ENCODE results near the gene GRIN2A. TPM values are rescaled to one million over a fixed set of nuclear protein-coding genes. Genes with fewer than 3 reads are reported as not detected.

Gene GRIN2A
- polyA plus RNA-seq, 1 donor from 2014 or later: 0.11 TPM

DNA sequence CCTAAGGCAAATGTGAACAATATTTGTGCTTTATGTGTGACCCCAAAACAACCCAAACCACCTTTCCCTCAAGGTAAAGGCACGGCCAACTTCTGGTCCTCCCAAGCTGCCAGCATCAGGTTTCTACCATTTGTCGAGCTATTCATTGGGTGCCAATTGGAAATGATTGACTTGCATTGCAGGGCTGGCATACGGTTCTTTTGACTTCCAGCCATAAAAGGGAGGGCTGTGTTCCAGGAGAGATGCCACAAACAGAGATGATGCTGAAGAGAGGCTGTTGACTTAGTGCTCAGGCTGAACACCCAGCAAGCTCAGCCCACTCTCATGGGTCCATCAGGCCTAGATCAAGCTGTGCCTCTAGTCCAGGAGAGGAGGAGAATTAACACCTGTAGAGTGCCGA is 252.4 kb downstream of the GRIN2A start:
- Histone ChIP-seq H3K36me3 (ENCODE audit: insufficient read depth, low read length) (no peaks in the 10 kb centered on the region), H3K9ac (ENCODE audit: low read length) (no peak overlapping the region), H3K27ac (ENCODE audit: low read length) (no peak overlapping the region), H3K4me2 (ENCODE audit: low read length) (no peak overlapping the region), H3K9me2 (ENCODE audit: insufficient read depth, low read length) (no peaks in the 10 kb centered on the region), H3K9me3 (ENCODE audit: low read length) (no peaks in the 10 kb centered on the region), H3K79me2 (replicated peaks; ENCODE audit: insufficient read depth, low read length) (no peaks in the 10 kb centered on the region), H2AFZ (ENCODE audit: low read depth, low read length) (no peak overlapping the region), H3K27me3 (ENCODE audit: insufficient read depth, low read depth, low read length) (no peaks in the 10 kb centered on the region), H3K4me3 (ENCODE audit: low read length) (no peak overlapping the region), H3F3A (ENCODE audit: insufficient read depth, low read length, poor library complexity, severe bottlenecking) (no peaks in the 10 kb centered on the region), H4K20me1 (ENCODE audit: insufficient read depth) (no peaks in the 10 kb centered on the region)
- TF ChIP-seq SMC3 (conservative IDR thresholded peaks at IDR 0.05; ENCODE audit: poor library complexity) (no peak), RAD21 (conservative IDR thresholded peaks at IDR 0.05) (no peak), EZH2 (IDR thresholded peaks at IDR 0.05; ENCODE audit: borderline replicate concordance, insufficient read depth, low read length, poor library complexity, severe bottlenecking) (no peak)

DNA sequence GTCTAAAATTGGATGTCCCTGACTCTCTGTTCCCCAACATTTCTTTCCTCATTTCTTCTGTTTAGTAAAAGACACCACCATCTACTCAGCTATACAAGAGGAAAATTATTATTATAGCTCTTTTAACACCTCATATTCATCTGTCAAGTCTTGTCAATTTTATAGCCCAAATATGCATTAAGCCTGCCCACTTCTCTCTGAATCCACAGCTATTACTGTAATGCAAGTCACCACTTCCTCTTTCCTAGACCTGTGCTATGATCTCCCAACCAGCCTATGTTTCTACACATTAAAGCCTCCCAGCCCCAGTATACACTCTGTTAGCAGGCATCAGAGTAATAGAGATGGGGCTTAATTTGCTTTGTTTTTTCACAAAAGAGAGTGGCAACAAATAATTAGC is 252.9 kb downstream of the GRIN2A start:
- no peak overlapping the region for H3K4me3 ChIP-seq (ENCODE audit: low read length)
- H4K20me1 ChIP-seq (ENCODE audit: insufficient read depth): no peaks in the 10 kb centered on the region
- no peaks in the 10 kb centered on the region for H3K9me2 ChIP-seq (ENCODE audit: insufficient read depth, low read length)
- no peaks in the 10 kb centered on the region for H3K79me2 ChIP-seq (replicated peaks; ENCODE audit: insufficient read depth, low read length)
- H3K27ac ChIP-seq (ENCODE audit: low read length): no peak overlapping the region
- no peak overlapping the region for H3K4me2 ChIP-seq (ENCODE audit: low read length)
- H2AFZ ChIP-seq (ENCODE audit: low read depth, low read length): no peak overlapping the region
- no peaks in the 10 kb centered on the region for H3F3A ChIP-seq (ENCODE audit: insufficient read depth, low read length, poor library complexity, severe bottlenecking)
- no peaks in the 10 kb centered on the region for H3K36me3 ChIP-seq (ENCODE audit: insufficient read depth, low read length)
- H3K27me3 ChIP-seq (ENCODE audit: insufficient read depth, low read depth, low read length): no peaks in the 10 kb centered on the region
- H3K9ac ChIP-seq (ENCODE audit: low read length): no peak overlapping the region
- TF ChIP-seq, protein P1, sequence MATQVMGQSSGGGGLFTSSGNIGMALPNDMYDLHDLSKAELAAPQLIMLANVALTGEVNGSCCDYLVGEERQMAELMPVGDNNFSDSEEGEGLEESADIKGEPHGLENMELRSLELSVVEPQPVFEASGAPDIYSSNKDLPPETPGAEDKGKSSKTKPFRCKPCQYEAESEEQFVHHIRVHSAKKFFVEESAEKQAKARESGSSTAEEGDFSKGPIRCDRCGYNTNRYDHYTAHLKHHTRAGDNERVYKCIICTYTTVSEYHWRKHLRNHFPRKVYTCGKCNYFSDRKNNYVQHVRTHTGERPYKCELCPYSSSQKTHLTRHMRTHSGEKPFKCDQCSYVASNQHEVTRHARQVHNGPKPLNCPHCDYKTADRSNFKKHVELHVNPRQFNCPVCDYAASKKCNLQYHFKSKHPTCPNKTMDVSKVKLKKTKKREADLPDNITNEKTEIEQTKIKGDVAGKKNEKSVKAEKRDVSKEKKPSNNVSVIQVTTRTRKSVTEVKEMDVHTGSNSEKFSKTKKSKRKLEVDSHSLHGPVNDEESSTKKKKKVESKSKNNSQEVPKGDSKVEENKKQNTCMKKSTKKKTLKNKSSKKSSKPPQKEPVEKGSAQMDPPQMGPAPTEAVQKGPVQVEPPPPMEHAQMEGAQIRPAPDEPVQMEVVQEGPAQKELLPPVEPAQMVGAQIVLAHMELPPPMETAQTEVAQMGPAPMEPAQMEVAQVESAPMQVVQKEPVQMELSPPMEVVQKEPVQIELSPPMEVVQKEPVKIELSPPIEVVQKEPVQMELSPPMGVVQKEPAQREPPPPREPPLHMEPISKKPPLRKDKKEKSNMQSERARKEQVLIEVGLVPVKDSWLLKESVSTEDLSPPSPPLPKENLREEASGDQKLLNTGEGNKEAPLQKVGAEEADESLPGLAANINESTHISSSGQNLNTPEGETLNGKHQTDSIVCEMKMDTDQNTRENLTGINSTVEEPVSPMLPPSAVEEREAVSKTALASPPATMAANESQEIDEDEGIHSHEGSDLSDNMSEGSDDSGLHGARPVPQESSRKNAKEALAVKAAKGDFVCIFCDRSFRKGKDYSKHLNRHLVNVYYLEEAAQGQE (IDR thresholded peaks at IDR 0.05; ENCODE audit: borderline replicate concordance): no peak
- no peak for TF ChIP-seq TAF1 (IDR thresholded peaks at IDR 0.05; ENCODE audit: low read depth)
- no peak for TF ChIP-seq POLR2AphosphoS5 (IDR thresholded peaks at IDR 0.05)
- TF ChIP-seq EZH2 (IDR thresholded peaks at IDR 0.05; ENCODE audit: borderline replicate concordance, insufficient read depth, low read length, poor library complexity, severe bottlenecking): no peak
- no peak for TF ChIP-seq SMC3 (conservative IDR thresholded peaks at IDR 0.05; ENCODE audit: poor library complexity)
- no peak for TF ChIP-seq EP300 (conservative IDR thresholded peaks at IDR 0.05; ENCODE audit: poor library complexity, severe bottlenecking)
- TF ChIP-seq RAD21 (conservative IDR thresholded peaks at IDR 0.05): no peak
- TF ChIP-seq MXI1 (conservative IDR thresholded peaks at IDR 0.05; ENCODE audit: poor library complexity, severe bottlenecking): no peak
- TF ChIP-seq, protein P2, sequence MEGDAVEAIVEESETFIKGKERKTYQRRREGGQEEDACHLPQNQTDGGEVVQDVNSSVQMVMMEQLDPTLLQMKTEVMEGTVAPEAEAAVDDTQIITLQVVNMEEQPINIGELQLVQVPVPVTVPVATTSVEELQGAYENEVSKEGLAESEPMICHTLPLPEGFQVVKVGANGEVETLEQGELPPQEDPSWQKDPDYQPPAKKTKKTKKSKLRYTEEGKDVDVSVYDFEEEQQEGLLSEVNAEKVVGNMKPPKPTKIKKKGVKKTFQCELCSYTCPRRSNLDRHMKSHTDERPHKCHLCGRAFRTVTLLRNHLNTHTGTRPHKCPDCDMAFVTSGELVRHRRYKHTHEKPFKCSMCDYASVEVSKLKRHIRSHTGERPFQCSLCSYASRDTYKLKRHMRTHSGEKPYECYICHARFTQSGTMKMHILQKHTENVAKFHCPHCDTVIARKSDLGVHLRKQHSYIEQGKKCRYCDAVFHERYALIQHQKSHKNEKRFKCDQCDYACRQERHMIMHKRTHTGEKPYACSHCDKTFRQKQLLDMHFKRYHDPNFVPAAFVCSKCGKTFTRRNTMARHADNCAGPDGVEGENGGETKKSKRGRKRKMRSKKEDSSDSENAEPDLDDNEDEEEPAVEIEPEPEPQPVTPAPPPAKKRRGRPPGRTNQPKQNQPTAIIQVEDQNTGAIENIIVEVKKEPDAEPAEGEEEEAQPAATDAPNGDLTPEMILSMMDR (IDR thresholded peaks at IDR 0.05; ENCODE audit: poor library complexity, severe bottlenecking): no peak
- no peaks in the 10 kb centered on the region for H3K9me3 ChIP-seq (ENCODE audit: low read length)

DNA sequence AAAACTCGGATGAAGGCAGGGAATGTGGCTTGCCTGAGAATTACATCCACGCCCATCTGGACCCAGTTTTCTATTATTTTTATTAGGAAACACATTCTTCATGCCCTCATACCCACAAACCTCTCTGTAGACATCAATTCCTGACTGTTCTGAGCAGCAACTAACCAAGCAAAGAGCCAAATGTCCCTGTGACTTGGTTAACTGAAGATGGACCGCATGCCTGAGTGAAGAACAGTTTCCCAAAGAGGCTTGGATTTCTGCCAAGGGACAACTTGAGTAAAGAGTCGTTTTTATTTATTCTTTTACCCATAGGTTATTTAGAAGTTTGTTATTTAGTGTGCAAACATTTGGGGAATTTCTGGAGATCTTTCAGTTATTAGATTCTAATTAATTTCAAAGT is 259.8 kb downstream of the GRIN2A start:
- no peak overlapping the region for H2AFZ ChIP-seq (ENCODE audit: low read depth, low read length)
- no peaks in the 10 kb centered on the region for H3K9me3 ChIP-seq (ENCODE audit: low read length)
- no peak overlapping the region for H3K4me2 ChIP-seq (ENCODE audit: low read length)
- no peaks in the 10 kb centered on the region for H3F3A ChIP-seq (ENCODE audit: insufficient read depth, low read length, poor library complexity, severe bottlenecking)
- no peaks in the 10 kb centered on the region for H4K20me1 ChIP-seq (ENCODE audit: insufficient read depth)
- H3K9me2 ChIP-seq (ENCODE audit: insufficient read depth, low read length): no peaks in the 10 kb centered on the region
- H3K27me3 ChIP-seq (ENCODE audit: insufficient read depth, low read depth, low read length): no peaks in the 10 kb centered on the region
- H3K4me3 ChIP-seq (ENCODE audit: low read length): no peak overlapping the region
- no peaks in the 10 kb centered on the region for H3K36me3 ChIP-seq (ENCODE audit: insufficient read depth, low read length)
- TF ChIP-seq, protein P2 (IDR thresholded peaks at IDR 0.05; ENCODE audit: poor library complexity, severe bottlenecking): no peak
- TF ChIP-seq RAD21 (conservative IDR thresholded peaks at IDR 0.05) (no peak), SMC3 (conservative IDR thresholded peaks at IDR 0.05; ENCODE audit: poor library complexity) (no peak), MXI1 (conservative IDR thresholded peaks at IDR 0.05; ENCODE audit: poor library complexity, severe bottlenecking) (no peak), EZH2 (IDR thresholded peaks at IDR 0.05; ENCODE audit: borderline replicate concordance, insufficient read depth, low read length, poor library complexity, severe bottlenecking) (no peak)
- TF ChIP-seq, protein P1 (IDR thresholded peaks at IDR 0.05; ENCODE audit: borderline replicate concordance): no peak
- H3K79me2 ChIP-seq (replicated peaks; ENCODE audit: insufficient read depth, low read length): no peaks in the 10 kb centered on the region
- H3K27ac ChIP-seq (ENCODE audit: low read length): no peak overlapping the region
- H3K9ac ChIP-seq (ENCODE audit: low read length): no peak overlapping the region
